Measurements from ENCODE around the gene PPM1H. TPM values are rescaled to one million over a fixed set of nuclear protein-coding genes. Genes with fewer than 3 reads are reported as not detected.

The PPM1H gene
- total RNA-seq, 1 experiment from 2014 or later: 37.1 TPM

DNA sequence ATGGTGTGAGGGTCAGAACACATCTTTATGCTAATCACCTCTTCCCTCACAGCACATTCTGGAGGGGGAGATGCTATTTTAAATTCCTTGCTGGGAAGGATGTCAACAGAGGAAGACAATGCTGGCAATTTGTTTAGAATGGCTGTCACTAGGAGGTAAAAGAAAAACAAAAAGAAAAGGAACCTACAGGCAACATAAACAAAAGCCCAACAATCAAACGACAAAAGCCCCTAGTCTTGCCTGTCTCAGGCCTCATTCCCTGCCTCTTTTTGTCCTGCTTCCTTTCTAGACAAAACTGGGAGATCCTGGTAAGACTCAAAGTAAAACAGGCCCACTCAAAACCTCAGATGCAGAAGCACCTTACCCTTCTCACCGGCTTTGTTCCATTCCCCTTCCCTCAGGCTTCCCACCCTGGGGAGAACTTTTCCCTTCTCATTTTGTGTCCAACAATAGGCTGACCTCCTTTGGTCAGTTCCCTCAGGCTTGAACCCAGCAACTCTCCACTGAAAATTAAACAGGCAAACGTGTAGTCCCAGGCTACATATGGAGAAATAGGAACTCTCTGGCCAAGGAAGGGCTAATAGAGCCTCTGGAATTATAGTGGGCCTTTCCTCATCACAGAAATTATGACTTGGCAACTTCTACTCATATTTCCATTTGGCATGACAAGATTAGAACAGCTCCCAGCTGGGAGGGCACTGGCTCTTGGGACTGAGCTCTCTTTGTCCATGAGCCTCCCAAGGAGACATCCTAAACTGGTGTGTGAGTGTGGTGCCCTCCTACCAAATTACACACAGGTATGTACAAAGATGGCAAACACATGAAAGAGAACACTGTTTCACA lies 275.3 kb downstream of the PPM1H start (continued):
- TF ChIP-seq, protein P1, sequence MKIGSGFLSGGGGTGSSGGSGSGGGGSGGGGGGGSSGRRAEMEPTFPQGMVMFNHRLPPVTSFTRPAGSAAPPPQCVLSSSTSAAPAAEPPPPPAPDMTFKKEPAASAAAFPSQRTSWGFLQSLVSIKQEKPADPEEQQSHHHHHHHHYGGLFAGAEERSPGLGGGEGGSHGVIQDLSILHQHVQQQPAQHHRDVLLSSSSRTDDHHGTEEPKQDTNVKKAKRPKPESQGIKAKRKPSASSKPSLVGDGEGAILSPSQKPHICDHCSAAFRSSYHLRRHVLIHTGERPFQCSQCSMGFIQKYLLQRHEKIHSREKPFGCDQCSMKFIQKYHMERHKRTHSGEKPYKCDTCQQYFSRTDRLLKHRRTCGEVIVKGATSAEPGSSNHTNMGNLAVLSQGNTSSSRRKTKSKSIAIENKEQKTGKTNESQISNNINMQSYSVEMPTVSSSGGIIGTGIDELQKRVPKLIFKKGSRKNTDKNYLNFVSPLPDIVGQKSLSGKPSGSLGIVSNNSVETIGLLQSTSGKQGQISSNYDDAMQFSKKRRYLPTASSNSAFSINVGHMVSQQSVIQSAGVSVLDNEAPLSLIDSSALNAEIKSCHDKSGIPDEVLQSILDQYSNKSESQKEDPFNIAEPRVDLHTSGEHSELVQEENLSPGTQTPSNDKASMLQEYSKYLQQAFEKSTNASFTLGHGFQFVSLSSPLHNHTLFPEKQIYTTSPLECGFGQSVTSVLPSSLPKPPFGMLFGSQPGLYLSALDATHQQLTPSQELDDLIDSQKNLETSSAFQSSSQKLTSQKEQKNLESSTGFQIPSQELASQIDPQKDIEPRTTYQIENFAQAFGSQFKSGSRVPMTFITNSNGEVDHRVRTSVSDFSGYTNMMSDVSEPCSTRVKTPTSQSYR (CRISPR knock-in tag; IDR thresholded peaks at IDR 0.05): no peak
- TF ChIP-seq ELF4 (CRISPR knock-in tag; IDR thresholded peaks at IDR 0.05; ENCODE audit: low read depth) (no peak), NFYB (CRISPR knock-in tag; conservative IDR thresholded peaks at IDR 0.05; ENCODE audit: low read depth) (no peak), HMGA2 (CRISPR knock-in tag; IDR thresholded peaks at IDR 0.05) (no peak), ETV6 (CRISPR knock-in tag; IDR thresholded peaks at IDR 0.05) (peak; percentile 56; the same call in 1 of the 2 replicates), TEAD1 (CRISPR knock-in tag; IDR thresholded peaks at IDR 0.05) (peak; percentile 88; the same call in 1 of the 2 replicates), CREM (CRISPR knock-in tag; IDR thresholded peaks at IDR 0.05) (peak; percentile 60; the same call in 1 of the 2 replicates), ZNF317 (CRISPR knock-in tag; IDR thresholded peaks at IDR 0.05; ENCODE audit: borderline replicate concordance, low read depth) (no peak)
- TF ChIP-seq, protein P2, sequence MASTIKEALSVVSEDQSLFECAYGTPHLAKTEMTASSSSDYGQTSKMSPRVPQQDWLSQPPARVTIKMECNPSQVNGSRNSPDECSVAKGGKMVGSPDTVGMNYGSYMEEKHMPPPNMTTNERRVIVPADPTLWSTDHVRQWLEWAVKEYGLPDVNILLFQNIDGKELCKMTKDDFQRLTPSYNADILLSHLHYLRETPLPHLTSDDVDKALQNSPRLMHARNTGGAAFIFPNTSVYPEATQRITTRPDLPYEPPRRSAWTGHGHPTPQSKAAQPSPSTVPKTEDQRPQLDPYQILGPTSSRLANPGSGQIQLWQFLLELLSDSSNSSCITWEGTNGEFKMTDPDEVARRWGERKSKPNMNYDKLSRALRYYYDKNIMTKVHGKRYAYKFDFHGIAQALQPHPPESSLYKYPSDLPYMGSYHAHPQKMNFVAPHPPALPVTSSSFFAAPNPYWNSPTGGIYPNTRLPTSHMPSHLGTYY (CRISPR knock-in tag; IDR thresholded peaks at IDR 0.05): no peak
- TF ChIP-seq, protein P3, sequence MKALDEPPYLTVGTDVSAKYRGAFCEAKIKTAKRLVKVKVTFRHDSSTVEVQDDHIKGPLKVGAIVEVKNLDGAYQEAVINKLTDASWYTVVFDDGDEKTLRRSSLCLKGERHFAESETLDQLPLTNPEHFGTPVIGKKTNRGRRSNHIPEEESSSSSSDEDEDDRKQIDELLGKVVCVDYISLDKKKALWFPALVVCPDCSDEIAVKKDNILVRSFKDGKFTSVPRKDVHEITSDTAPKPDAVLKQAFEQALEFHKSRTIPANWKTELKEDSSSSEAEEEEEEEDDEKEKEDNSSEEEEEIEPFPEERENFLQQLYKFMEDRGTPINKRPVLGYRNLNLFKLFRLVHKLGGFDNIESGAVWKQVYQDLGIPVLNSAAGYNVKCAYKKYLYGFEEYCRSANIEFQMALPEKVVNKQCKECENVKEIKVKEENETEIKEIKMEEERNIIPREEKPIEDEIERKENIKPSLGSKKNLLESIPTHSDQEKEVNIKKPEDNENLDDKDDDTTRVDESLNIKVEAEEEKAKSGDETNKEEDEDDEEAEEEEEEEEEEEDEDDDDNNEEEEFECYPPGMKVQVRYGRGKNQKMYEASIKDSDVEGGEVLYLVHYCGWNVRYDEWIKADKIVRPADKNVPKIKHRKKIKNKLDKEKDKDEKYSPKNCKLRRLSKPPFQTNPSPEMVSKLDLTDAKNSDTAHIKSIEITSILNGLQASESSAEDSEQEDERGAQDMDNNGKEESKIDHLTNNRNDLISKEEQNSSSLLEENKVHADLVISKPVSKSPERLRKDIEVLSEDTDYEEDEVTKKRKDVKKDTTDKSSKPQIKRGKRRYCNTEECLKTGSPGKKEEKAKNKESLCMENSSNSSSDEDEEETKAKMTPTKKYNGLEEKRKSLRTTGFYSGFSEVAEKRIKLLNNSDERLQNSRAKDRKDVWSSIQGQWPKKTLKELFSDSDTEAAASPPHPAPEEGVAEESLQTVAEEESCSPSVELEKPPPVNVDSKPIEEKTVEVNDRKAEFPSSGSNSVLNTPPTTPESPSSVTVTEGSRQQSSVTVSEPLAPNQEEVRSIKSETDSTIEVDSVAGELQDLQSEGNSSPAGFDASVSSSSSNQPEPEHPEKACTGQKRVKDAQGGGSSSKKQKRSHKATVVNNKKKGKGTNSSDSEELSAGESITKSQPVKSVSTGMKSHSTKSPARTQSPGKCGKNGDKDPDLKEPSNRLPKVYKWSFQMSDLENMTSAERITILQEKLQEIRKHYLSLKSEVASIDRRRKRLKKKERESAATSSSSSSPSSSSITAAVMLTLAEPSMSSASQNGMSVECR (CRISPR knock-in tag; IDR thresholded peaks at IDR 0.05; ENCODE audit: borderline replicate concordance): no peak
- TF ChIP-seq, protein P4, sequence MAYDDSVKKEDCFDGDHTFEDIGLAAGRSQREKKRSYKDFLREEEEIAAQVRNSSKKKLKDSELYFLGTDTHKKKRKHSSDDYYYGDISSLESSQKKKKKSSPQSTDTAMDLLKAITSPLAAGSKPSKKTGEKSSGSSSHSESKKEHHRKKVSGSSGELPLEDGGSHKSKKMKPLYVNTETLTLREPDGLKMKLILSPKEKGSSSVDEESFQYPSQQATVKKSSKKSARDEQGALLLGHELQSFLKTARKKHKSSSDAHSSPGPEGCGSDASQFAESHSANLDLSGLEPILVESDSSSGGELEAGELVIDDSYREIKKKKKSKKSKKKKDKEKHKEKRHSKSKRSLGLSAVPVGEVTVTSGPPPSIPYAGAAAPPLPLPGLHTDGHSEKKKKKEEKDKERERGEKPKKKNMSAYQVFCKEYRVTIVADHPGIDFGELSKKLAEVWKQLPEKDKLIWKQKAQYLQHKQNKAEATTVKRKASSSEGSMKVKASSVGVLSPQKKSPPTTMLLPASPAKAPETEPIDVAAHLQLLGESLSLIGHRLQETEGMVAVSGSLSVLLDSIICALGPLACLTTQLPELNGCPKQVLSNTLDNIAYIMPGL (CRISPR knock-in tag; IDR thresholded peaks at IDR 0.05): no peak
- TF ChIP-seq, protein P5, sequence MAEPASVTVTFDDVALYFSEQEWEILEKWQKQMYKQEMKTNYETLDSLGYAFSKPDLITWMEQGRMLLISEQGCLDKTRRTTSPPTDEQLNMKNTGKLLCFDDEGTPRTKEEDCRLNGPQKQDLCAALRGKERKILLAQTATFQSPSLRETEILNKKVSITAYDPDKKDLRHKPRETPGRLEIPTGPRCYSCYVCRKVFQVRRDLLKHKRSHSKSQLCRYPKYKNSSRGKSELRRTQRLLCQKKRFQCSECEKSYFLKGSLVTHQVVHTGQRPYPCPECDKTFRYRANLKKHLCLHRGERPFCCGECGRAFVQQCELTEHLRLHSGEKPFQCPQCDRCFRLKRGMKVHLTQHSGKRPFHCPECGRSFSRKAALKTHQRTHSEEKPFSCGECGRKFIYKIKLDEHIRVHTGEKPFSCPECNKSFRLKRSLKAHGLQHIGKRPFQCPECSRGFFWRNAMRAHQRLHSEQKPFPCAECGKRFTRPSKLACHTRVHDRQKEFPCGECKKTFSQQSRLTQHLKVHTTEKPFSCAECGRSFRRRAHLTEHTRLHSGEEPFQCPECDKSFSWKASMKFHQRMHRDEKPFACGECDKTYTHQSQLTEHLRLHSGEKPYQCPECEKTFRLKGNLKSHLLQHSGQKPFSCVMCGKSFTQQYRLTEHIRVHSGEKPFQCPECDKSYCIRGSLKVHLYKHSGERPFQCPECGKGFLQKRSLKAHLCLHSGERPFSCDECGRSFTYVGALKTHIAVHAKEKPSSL (CRISPR knock-in tag; conservative IDR thresholded peaks at IDR 0.05): no peak
- TF ChIP-seq, protein P6, sequence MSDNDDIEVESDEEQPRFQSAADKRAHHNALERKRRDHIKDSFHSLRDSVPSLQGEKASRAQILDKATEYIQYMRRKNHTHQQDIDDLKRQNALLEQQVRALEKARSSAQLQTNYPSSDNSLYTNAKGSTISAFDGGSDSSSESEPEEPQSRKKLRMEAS (CRISPR knock-in tag; IDR thresholded peaks at IDR 0.05): no peak
- TF ChIP-seq, protein P7, sequence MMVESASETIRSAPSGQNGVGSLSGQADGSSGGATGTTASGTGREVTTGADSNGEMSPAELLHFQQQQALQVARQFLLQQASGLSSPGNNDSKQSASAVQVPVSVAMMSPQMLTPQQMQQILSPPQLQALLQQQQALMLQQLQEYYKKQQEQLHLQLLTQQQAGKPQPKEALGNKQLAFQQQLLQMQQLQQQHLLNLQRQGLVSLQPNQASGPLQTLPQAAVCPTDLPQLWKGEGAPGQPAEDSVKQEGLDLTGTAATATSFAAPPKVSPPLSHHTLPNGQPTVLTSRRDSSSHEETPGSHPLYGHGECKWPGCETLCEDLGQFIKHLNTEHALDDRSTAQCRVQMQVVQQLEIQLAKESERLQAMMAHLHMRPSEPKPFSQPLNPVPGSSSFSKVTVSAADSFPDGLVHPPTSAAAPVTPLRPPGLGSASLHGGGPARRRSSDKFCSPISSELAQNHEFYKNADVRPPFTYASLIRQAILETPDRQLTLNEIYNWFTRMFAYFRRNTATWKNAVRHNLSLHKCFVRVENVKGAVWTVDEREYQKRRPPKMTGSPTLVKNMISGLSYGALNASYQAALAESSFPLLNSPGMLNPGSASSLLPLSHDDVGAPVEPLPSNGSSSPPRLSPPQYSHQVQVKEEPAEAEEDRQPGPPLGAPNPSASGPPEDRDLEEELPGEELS (CRISPR knock-in tag; IDR thresholded peaks at IDR 0.05): peak; percentile 91; the same call in 1 of the 2 replicates
- TF ChIP-seq, protein P8, sequence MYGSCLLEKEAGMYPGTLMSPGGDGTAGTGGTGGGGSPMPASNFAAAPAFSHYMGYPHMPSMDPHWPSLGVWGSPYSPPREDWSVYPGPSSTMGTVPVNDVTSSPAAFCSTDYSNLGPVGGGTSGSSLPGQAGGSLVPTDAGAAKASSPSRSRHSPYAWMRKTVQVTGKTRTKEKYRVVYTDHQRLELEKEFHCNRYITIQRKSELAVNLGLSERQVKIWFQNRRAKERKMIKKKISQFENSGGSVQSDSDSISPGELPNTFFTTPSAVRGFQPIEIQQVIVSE (CRISPR knock-in tag; IDR thresholded peaks at IDR 0.05; ENCODE audit: borderline replicate concordance): no peak
- TF ChIP-seq, protein P9, sequence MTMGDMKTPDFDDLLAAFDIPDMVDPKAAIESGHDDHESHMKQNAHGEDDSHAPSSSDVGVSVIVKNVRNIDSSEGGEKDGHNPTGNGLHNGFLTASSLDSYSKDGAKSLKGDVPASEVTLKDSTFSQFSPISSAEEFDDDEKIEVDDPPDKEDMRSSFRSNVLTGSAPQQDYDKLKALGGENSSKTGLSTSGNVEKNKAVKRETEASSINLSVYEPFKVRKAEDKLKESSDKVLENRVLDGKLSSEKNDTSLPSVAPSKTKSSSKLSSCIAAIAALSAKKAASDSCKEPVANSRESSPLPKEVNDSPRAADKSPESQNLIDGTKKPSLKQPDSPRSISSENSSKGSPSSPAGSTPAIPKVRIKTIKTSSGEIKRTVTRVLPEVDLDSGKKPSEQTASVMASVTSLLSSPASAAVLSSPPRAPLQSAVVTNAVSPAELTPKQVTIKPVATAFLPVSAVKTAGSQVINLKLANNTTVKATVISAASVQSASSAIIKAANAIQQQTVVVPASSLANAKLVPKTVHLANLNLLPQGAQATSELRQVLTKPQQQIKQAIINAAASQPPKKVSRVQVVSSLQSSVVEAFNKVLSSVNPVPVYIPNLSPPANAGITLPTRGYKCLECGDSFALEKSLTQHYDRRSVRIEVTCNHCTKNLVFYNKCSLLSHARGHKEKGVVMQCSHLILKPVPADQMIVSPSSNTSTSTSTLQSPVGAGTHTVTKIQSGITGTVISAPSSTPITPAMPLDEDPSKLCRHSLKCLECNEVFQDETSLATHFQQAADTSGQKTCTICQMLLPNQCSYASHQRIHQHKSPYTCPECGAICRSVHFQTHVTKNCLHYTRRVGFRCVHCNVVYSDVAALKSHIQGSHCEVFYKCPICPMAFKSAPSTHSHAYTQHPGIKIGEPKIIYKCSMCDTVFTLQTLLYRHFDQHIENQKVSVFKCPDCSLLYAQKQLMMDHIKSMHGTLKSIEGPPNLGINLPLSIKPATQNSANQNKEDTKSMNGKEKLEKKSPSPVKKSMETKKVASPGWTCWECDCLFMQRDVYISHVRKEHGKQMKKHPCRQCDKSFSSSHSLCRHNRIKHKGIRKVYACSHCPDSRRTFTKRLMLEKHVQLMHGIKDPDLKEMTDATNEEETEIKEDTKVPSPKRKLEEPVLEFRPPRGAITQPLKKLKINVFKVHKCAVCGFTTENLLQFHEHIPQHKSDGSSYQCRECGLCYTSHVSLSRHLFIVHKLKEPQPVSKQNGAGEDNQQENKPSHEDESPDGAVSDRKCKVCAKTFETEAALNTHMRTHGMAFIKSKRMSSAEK (CRISPR knock-in tag; IDR thresholded peaks at IDR 0.05; ENCODE audit: borderline replicate concordance): 0 out of 2 replicates have a peak, but pooled peaks have one; percentile 74

Measured in WTC11 (cell line).